Fibroblast of mammary gland (primary cell): Measurements from ENCODE around the gene POLR3G.

Source experiments
- DNase-seq: peaks from one replicate; pipeline ENCODE4 v3.0.0-alpha.2; 2010; ENCODE audit warnings: low read depth
- H3K4me3 ChIP-seq: 2 replicates; pipeline ENCODE4 v1.5.1; 2011; ENCODE audit warnings: low read depth, mild to moderate bottlenecking, low read length, moderate library complexity; ENCODE audit not compliant: control insufficient read depth
- CTCF ChIP-seq: conservative IDR thresholded peaks from 2 replicates; pipeline ENCODE4 v1.5.1; 2011; ENCODE audit warnings: low read depth, low read length, inconsistent platforms; ENCODE audit not compliant: control insufficient read depth, insufficient read depth

POLR3G gene

GRCh38 chr5:90477621-90478215, 3.1 kb downstream of the POLR3G start:
- peak; percentile 30 for DNase-seq

GRCh38 chr5:90479611-90480385, 5.1 kb downstream of the POLR3G start:
- H3K4me3 ChIP-seq: no peak overlapping the region
- DNase-seq: peak; percentile 67
- TF ChIP-seq CTCF: no peak

More at GRCh38 chr5:90477621-90478215, 3.1 kb downstream of the POLR3G start:
- no peak overlapping the region for H3K4me3 ChIP-seq
- no peak for TF ChIP-seq CTCF

GRCh38 chr5:90480699-90481098, 6.0 kb downstream of the POLR3G start:
- TF ChIP-seq CTCF: no peak
- no peak overlapping the region for H3K4me3 ChIP-seq
- peak; percentile 26 for DNase-seq

GRCh38 chr5:90483206-90483605, 8.5 kb downstream of the POLR3G start:
- no peak for TF ChIP-seq CTCF
- no peak overlapping the region for H3K4me3 ChIP-seq
- DNase-seq: no peak

- DNase-seq: no peak
- no peak for TF ChIP-seq CTCF
Measured at GRCh38 chr5:90484540-90484939, 9.9 kb downstream of the POLR3G start.

GRCh38 chr5:90488791-90489190, 14.1 kb downstream of the POLR3G start:
- H3K4me3 ChIP-seq: no peak overlapping the region
- DNase-seq: peak; percentile 47
- no peak for TF ChIP-seq CTCF

More at GRCh38 chr5:90484540-90484939, 9.9 kb downstream of the POLR3G start:
- no peak overlapping the region for H3K4me3 ChIP-seq
